ENCODE measurements around the gene MAST4.

MAST4 gene

DNA sequence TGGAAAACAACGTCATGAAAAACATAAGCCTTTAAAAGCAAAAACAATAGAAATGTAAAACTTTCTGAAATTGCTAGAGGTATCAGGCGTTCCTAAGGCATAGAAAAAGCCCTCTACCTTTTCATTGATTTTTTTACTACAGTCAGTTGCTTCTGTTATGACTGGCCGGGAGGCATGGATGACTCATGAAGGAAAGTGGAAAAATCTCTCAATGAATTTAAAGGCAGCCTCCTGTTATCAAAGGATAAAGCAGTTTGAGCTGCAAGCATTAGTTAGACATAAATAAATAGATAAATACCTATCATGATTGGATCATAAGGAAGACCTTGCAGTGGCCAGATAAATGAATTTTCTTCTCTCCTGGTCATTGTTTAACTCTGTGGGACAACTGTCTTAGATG is 281.6 kb downstream of the MAST4 start:
- in situ Hi-C loops (cut with MboI; ENCODE audit: low sequenced_read_pairs, unreplicated experiment) = no loop called here
- TF ChIP-seq, protein P1, sequence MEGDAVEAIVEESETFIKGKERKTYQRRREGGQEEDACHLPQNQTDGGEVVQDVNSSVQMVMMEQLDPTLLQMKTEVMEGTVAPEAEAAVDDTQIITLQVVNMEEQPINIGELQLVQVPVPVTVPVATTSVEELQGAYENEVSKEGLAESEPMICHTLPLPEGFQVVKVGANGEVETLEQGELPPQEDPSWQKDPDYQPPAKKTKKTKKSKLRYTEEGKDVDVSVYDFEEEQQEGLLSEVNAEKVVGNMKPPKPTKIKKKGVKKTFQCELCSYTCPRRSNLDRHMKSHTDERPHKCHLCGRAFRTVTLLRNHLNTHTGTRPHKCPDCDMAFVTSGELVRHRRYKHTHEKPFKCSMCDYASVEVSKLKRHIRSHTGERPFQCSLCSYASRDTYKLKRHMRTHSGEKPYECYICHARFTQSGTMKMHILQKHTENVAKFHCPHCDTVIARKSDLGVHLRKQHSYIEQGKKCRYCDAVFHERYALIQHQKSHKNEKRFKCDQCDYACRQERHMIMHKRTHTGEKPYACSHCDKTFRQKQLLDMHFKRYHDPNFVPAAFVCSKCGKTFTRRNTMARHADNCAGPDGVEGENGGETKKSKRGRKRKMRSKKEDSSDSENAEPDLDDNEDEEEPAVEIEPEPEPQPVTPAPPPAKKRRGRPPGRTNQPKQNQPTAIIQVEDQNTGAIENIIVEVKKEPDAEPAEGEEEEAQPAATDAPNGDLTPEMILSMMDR (IDR thresholded peaks at IDR 0.05; ENCODE audit: borderline replicate concordance, control extremely low read depth, extremely low read depth, insufficient read depth, missing control alignments) = no peak
- no peak for DNase-seq (ENCODE audit: low spot score)

DNA sequence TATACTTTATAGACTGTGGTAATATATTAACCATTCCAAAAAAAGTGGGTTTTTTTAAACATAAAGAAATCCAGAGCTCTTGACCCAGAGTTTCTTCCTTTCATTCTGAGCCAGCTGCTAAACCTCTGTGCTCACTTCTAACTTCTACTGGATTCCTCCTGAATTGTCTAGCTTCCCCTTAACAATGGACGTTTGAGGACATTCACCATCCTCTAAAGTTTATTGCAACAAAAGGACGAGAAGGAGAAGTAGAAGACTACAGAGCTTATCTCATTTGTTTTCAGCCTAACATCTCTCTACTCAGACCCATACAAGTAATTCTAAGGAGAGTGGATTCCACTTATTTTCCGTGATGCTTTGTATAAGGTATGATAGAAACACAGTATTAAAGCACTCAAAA is 284.2 kb downstream of the MAST4 start:
- DNase-seq (ENCODE audit: low spot score) = no peak
- in situ Hi-C loops (cut with MboI; ENCODE audit: low sequenced_read_pairs, unreplicated experiment) = no loop called here
- TF ChIP-seq, protein P1 (IDR thresholded peaks at IDR 0.05; ENCODE audit: borderline replicate concordance, control extremely low read depth, extremely low read depth, insufficient read depth, missing control alignments) = no peak

DNA sequence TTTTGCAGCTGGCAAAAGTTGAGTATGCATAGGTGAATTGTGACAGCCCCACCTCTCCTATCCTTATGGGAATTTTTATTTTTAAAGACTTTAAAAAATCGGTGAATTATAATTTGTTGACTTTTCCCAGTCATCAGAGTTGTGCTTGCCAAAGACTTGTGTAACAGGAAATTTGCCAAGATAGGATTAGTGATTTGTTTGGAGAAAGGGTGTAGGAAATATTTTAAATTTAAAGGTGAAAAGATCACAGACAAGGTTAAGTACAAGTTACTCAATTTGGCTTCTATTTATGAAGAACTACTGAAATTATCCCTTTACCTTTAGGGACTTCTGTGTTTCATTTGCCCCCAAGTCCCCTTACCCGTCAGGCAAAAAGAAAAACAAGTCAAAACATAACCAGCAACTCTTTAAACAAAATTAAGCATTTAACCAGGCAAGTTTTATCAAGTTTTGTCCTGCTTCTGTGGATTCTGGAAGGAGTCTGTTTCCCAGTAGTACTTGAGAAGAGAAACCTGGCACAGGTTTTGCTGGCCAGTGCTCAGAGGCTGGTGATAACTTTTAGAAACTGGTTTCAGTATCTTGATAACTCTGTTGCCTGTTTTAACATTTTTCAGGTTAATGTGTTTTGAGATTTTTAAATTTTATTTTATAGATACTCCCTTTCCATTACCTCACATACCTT is 285.4 kb downstream of the MAST4 start:
- in situ Hi-C loops (cut with MboI; ENCODE audit: low sequenced_read_pairs, unreplicated experiment) = no loop called here
- TF ChIP-seq, protein P1 (IDR thresholded peaks at IDR 0.05; ENCODE audit: borderline replicate concordance, control extremely low read depth, extremely low read depth, insufficient read depth, missing control alignments) = no peak
- DNase-seq (ENCODE audit: low spot score) = no peak

DNA sequence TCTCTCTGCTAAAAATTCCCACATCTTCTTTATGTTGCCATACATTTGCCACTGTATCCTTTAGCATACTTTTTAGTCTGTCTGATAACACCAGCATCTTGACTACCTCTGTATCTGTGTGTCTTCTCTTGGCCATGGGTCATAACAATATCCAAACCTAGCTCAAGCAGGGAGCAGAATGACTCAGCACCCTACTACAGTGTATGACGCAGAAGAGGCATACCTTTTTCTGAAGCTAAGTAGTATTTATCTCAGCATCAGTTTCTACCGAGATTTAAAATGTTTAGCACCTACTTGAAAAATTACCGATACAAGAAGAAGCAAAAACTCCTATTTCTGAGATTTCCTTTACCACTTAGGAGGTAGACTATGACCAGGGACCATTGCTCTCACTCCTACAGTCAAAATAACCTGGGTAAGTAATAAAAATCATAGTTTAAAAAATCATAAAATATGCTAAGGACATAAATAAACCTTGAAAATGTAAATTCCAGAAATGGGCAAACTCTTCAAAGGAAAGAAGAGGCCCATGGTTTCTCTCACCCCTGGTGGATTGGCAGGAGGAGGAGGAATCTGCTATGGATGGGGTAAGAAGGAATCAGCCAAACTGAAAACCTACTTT is 286.5 kb downstream of the MAST4 start:
- in situ Hi-C loops (cut with MboI; ENCODE audit: low sequenced_read_pairs, unreplicated experiment) = no loop called here
- DNase-seq (ENCODE audit: low spot score) = no peak
- TF ChIP-seq, protein P1 (IDR thresholded peaks at IDR 0.05; ENCODE audit: borderline replicate concordance, control extremely low read depth, extremely low read depth, insufficient read depth, missing control alignments) = no peak

DNA sequence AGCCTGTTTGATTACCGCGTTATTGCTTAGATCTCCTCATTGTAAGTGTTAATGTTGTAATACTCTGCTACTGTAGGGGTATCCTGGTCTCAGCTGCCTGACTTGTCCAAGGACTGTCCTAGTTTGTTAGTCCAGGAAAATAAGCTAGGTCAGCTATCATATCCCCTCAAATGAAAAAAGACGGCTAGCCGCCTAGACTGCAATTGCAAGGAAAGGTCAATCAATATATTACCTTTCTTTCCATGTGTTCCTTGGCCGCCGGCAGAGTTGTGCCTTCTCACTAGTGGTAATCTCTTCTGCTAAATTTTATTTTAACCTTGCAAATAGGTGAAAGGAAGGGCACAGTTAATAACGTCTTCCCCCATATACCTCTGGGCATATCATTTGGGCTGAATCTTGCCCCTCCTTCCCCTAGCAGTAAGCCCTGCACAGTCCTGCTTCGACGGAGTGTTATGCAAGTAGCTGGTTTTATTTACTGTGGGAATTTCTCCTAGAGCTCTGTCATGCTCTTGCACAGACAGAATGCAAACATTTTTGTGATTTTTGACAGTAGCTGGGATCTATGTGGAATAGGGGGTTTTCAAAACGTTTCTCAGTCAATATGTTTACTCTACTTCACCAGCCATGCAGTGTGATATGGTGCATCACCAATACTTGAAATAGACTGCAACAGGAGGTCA is 288.5 kb downstream of the MAST4 start:
- in situ Hi-C loops (cut with MboI; ENCODE audit: low sequenced_read_pairs, unreplicated experiment) = no loop called here
- DNase-seq (ENCODE audit: low spot score) = no peak
- TF ChIP-seq, protein P1 (IDR thresholded peaks at IDR 0.05; ENCODE audit: borderline replicate concordance, control extremely low read depth, extremely low read depth, insufficient read depth, missing control alignments) = no peak

DNA sequence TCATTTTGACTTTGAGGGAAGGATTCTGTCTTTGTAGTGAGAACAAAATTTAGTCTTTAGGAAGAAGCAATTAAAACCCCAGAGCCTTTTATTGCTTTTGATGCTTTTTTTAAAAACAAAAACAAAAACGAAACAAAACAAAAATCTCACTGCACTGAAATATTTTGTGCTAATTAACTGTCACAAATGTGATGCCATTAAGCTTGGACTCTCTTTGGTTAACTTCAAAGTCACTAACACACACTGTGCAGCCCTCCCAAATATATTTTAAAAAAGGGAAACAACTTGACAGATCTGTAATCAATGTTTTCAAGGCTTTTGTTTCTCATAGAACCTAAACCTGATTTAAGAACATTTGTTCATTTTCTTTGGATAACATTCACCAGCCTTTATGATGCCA is 290.7 kb downstream of the MAST4 start:
- TF ChIP-seq, protein P1 (IDR thresholded peaks at IDR 0.05; ENCODE audit: borderline replicate concordance, control extremely low read depth, extremely low read depth, insufficient read depth, missing control alignments) = no peak
- no peak for DNase-seq (ENCODE audit: low spot score)
- in situ Hi-C loops (cut with MboI; ENCODE audit: low sequenced_read_pairs, unreplicated experiment) = no loop called here

All from GM13976 (cell line).